ENCODE data around the gene RAD23A.
"Not testable (repeated sequence)": the region's sequence is repeated elsewhere in the genome, so short reads cannot be mapped to it uniquely, and the experiment has no call there.

The RAD23A gene

GRCh38 chr19:12945479-12946091, at the start of gene RAD23A:
Gene RAD23A, plus strand, starts transcription at chr19:12945862. Its CDS starts 87 bp downstream, at chr19:12945949.
- peak; percentile 99 for DNase-seq

GRCh38 chr19:12896460-12896859, 49.2 kb upstream of the RAD23A start:
- no peak for DNase-seq

- DNase-seq: no peak
These were observed 45.7 kb upstream of the RAD23A start for GRCh38 chr19:12899891-12900518.

GRCh38 chr19:12907166-12907565, 38.5 kb upstream of the RAD23A start:
- DNase-seq: no peak

GRCh38 chr19:12912571-12912970, 33.1 kb upstream of the RAD23A start:
- peak; percentile 75 for DNase-seq

- DNase-seq: peak; percentile 98
These were observed 32.6 kb upstream of the RAD23A start for GRCh38 chr19:12913011-12913561.

GRCh38 chr19:12913851-12914690, 31.6 kb upstream of the RAD23A start:
- no peak for DNase-seq

- DNase-seq: not testable (repeated sequence)
These were observed 29.8 kb upstream of the RAD23A start for GRCh38 chr19:12915860-12916259.

- DNase-seq: no peak
These were observed 27.4 kb upstream of the RAD23A start for GRCh38 chr19:12918253-12918652.

GRCh38 chr19:12921047-12921446, 24.6 kb upstream of the RAD23A start:
- DNase-seq: no peak

GRCh38 chr19:12922959-12923358, 22.7 kb upstream of the RAD23A start:
- DNase-seq: no peak

- DNase-seq: no peak
These were observed 20.9 kb upstream of the RAD23A start for GRCh38 chr19:12924621-12925310.

GRCh38 chr19:12930002-12930645, 15.5 kb upstream of the RAD23A start:
- no peak for DNase-seq

- no peak for DNase-seq
These were observed 13.0 kb upstream of the RAD23A start for GRCh38 chr19:12932392-12933286.

- peak; percentile 92 for DNase-seq
These were observed 12.2 kb upstream of the RAD23A start, which contains the start of gene FARSA for GRCh38 chr19:12933287-12934072. Gene FARSA, minus strand, starts transcription at chr19:12933711. Its CDS starts 15 bp downstream, at chr19:12933696.

GRCh38 chr19:12935071-12935470, 10.6 kb upstream of the RAD23A start:
- DNase-seq: no peak

GRCh38 chr19:12936582-12936981, 9.1 kb upstream of the RAD23A start:
- no peak for DNase-seq

- peak; percentile 24 for DNase-seq
These were observed 8.4 kb upstream of the RAD23A start for GRCh38 chr19:12937093-12937926.

Data from COR-L47 (cell line).